HepG2 (cell line): ENCODE results near the gene AATF. TPM values are rescaled to one million over a fixed set of nuclear protein-coding genes. Genes with fewer than 3 reads are reported as not detected.

Experiments used
- ATAC-seq: fragments of 200-7000 bp; cut with Tn5 transposase; 3 replicates; pipeline ENCODE4 v1.9.1; 2020; ENCODE audit warnings: mild to moderate bottlenecking, moderate library complexity
- BruUV-seq: library from RNA; stranded (reverse); fragments of 400-500 nt; replicated peaks from 2 replicates; lab custom pipeline; 2021; lab: Mats Ljungman, UMichigan
- CTCF ChIA-PET: fragments of 300-600 bp; formaldehyde crosslinking; extraction: SDS; loops from one replicate; lab custom pipeline; 2021; ENCODE audit warnings: low total read pairs, inconsistent platforms, low intra/inter-chr PET ratio; lab: Yijun Ruan, JAX
- POLR2A ChIA-PET: fragments of 350-600 bp; sonication (Branson Sonifier 250); formaldehyde crosslinking; loops from one replicate; lab custom pipeline; 2020; ENCODE audit warnings: antibody characterized with exemption, inconsistent platforms; lab: Yijun Ruan, JAX
- DNase-seq: peaks from one replicate; pipeline ENCODE4 v3.0.0-alpha.2; 2015; ENCODE audit warnings: low spot score
- FAIRE-seq: peaks from 3 replicates; lab custom pipeline; 2011; peaks lifted over from hg19 to GRCh38; lab: Jason Lieb, UNC
- H2AFZ ChIP-seq: one replicate; pipeline ENCODE4 v1.6.1; 2011; ENCODE audit warnings: low read length, inconsistent platforms
- H3K27ac ChIP-seq: fragments of 300-600 bp; 3 replicates; pipeline ENCODE4 v1.8.0; 2011; ENCODE audit warnings: mixed run types, mild to moderate bottlenecking, mixed read lengths, low read length, inconsistent platforms; ENCODE audit not compliant: insufficient read depth; ENCODE audit errors: extremely low read length
- H3K27me3 ChIP-seq, 2 experiments: fragments of 200-600 bp in 1 of 2; 2 replicates in 1 of 2; 3 replicates in 1 of 2; pipeline versions ENCODE4 v1.6.0 to v1.8.0; 2011; ENCODE audit warnings: low read length in 2 of 2, mild to moderate bottlenecking in 2 of 2, moderate library complexity in 2 of 2, inconsistent platforms in 1 of 2; ENCODE audit not compliant: insufficient read depth in 2 of 2, control insufficient read depth in 1 of 2
- H3K36me3 ChIP-seq, 2 experiments: fragments of 200-600 bp in 1 of 2; replicated peaks in 1 of 2; 2 replicates in 1 of 2; 3 replicates in 1 of 2; pipeline versions ENCODE4 v1.5.1 to v1.8.0; 2011; ENCODE audit warnings: low read length in 2 of 2, inconsistent platforms in 1 of 2; ENCODE audit not compliant: insufficient read depth in 2 of 2, control insufficient read depth in 1 of 2
- H3K4me1 ChIP-seq: 2 replicates; pipeline ENCODE4 v1.5.1; 2012; ENCODE audit warnings: low read length, inconsistent platforms; ENCODE audit not compliant: insufficient read depth
- H3K4me2 ChIP-seq: 2 replicates; pipeline ENCODE4 v1.6.0; 2011; ENCODE audit warnings: low read depth, low read length, inconsistent platforms
- H3K4me3 ChIP-seq, 3 experiments: fragments of 200-600 bp in 1 of 3; sonication (generic), shearing (Covaris generic) in 1 of 3; replicated peaks in 1 of 3; 2 replicates each; pipeline ENCODE4 v1.5.1; 2011 to 2016; ENCODE audit warnings: low read length in 3 of 3, inconsistent platforms in 2 of 3, low read depth in 2 of 3, mild to moderate bottlenecking in 2 of 3, control low read depth in 1 of 3, mixed read lengths in 1 of 3; ENCODE audit not compliant: insufficient read depth in 1 of 3
- H3K79me2 ChIP-seq: one replicate; pipeline ENCODE4 v1.6.1; 2011; ENCODE audit warnings: low read length, inconsistent platforms; ENCODE audit not compliant: insufficient read depth
- H3K9ac ChIP-seq: 2 replicates; pipeline ENCODE4 v1.6.0; 2011; ENCODE audit warnings: mild to moderate bottlenecking, low read depth, low read length, inconsistent platforms; ENCODE audit not compliant: insufficient read depth
- H3K9me3 ChIP-seq: 2 replicates; pipeline ENCODE4 v1.5.1; 2012; ENCODE audit warnings: mild to moderate bottlenecking, low read length
- H4K20me1 ChIP-seq: 2 replicates; pipeline ENCODE4 v1.6.0; 2011; ENCODE audit warnings: inconsistent platforms, mild to moderate bottlenecking, low read length, moderate library complexity; ENCODE audit not compliant: insufficient read depth
- AFF4 ChIP-seq: sonication (generic); formaldehyde crosslinking; IDR thresholded peaks from 2 replicates; pipeline ENCODE4 v1.4.0; 2020; ENCODE audit warnings: missing genetic modification reagents
- BCLAF1 ChIP-seq: fragments of 450-650 bp; IDR thresholded peaks from 2 replicates; pipeline ENCODE4 v1.6.1; 2017; ENCODE audit warnings: mild to moderate bottlenecking
- JUND ChIP-seq: sonication (generic); formaldehyde crosslinking; IDR thresholded peaks from 2 replicates; pipeline ENCODE4 v1.8.0; 2022; ENCODE audit warnings: mild to moderate bottlenecking, missing genetic modification reagents
- RBM22 ChIP-seq: fragments of 200-400 bp; formaldehyde crosslinking; optimal IDR thresholded peaks from 2 replicates; pipeline ENCODE3; 2017; ENCODE audit warnings: mild to moderate bottlenecking, low read length, moderate library complexity
- SMAD1 ChIP-seq: sonication (generic); formaldehyde crosslinking; IDR thresholded peaks from 2 replicates; pipeline ENCODE4 v1.4.0; 2020; ENCODE audit warnings: missing genetic modification reagents, low read depth, mild to moderate bottlenecking, borderline replicate concordance
- U2AF1 ChIP-seq: fragments of 200-400 bp; formaldehyde crosslinking; optimal IDR thresholded peaks from 2 replicates; pipeline ENCODE3; 2017; ENCODE audit warnings: mild to moderate bottlenecking, low read depth, low read length
- ZBTB38 ChIP-seq: sonication (generic); formaldehyde crosslinking; IDR thresholded peaks from 2 replicates; pipeline ENCODE4 v1.5.1; 2020; ENCODE audit warnings: mild to moderate bottlenecking, missing genetic modification reagents
- ZBTB46 ChIP-seq: sonication (generic); formaldehyde crosslinking; IDR thresholded peaks from 2 replicates; pipeline ENCODE4 v1.4.0; 2020; ENCODE audit warnings: mild to moderate bottlenecking, missing genetic modification reagents, borderline replicate concordance
- ZFP36L2 ChIP-seq: sonication (generic); formaldehyde crosslinking; IDR thresholded peaks from 2 replicates; pipeline ENCODE4 v1.4.0; 2020; ENCODE audit warnings: missing genetic modification reagents
- ZNF143 ChIP-seq: sonication (generic); formaldehyde crosslinking; IDR thresholded peaks from 2 replicates; pipeline ENCODE4 v1.4.0; 2020; ENCODE audit warnings: missing genetic modification reagents
- ZNF292 ChIP-seq: sonication (generic); formaldehyde crosslinking; IDR thresholded peaks from 2 replicates; pipeline ENCODE4 v1.8.1; 2022; ENCODE audit warnings: mild to moderate bottlenecking, low read depth, missing genetic modification reagents, borderline replicate concordance
- ZNF543 ChIP-seq: sonication (generic); formaldehyde crosslinking; IDR thresholded peaks from 2 replicates; pipeline ENCODE4 v1.4.0; 2020; ENCODE audit warnings: mild to moderate bottlenecking, missing genetic modification reagents
- ZNF563 ChIP-seq: sonication (generic); formaldehyde crosslinking; IDR thresholded peaks from 2 replicates; pipeline ENCODE4 v1.8.0; 2022; ENCODE audit warnings: mild to moderate bottlenecking, moderate library complexity, missing genetic modification reagents
- ZXDC ChIP-seq: sonication (generic); formaldehyde crosslinking; IDR thresholded peaks from 2 replicates; pipeline ENCODE4 v1.5.0; 2020; ENCODE audit warnings: mild to moderate bottlenecking, missing genetic modification reagents
- WGBS: methylation state at CpG from one replicate; pipeline ENCODE4 v1.1.6; 2017; ENCODE audit warnings: low lambda C conversion rate; 5-methylcytosine and 5-hydroxymethylcytosine counted together
- in situ Hi-C: cut with HindIII; loops from 2 replicates; pipeline ENCODE4 v1.10.0; 2017; ENCODE audit warnings: low pct_unique_long_range_greater_than_20kb; ENCODE audit not compliant: extremely low pct_ligation_motif_present
- intact Hi-C: fragments of 100-400 bp; cut with micrococcal nuclease; formaldehyde crosslinking; loops from one replicate; pipeline ENCODE4 v1.10.0; 2022; ENCODE audit not compliant: unreplicated experiment
- polyA plus RNA-seq, 8 experiments: library from polyadenylated mRNA; depleted of rRNA in 3 of 8; stranded (reverse) in 7 of 8; unstranded in 1 of 8; fragments of >200 nt; fragmentation: Illumina TruSeq in 4 of 8; extraction: Trizol in 4 of 8; gene quantifications; 2 replicates each; pipeline versions ENCODE4 v1.2.1 to v1.2.3, GENCODE V29; 2011 to 2016; ENCODE audit warnings: low read depth in 4 of 8, missing spikeins in 1 of 8, mixed read lengths in 1 of 8; ENCODE audit not compliant: insufficient read depth in 1 of 8
- total RNA-seq, 5 experiments: library from RNA; depleted of rRNA; stranded (reverse); fragments of >200 nt; fragmentation: Illumina TruSeq; extraction: Trizol; gene quantifications; 2 replicates each; pipeline ENCODE4 v1.2.3, GENCODE V29; 2016; ENCODE audit warnings: low read depth in 1 of 5

AATF gene
- total and polyA plus RNA-seq, 2 of the 13 experiments (the other 11 are each of a cell fraction or from before 2014, with no cell fraction given), result 9.1 to 53.3 TPM

GRCh38 chr17:37064956-37065355 is 116.2 kb downstream of the AATF start:
- no peak for FAIRE-seq
- Histone ChIP-seq H3K27ac (no peak overlapping the region), H3K36me3 (no peaks in the 10 kb centered on the region), H2AFZ (no peak overlapping the region), H3K27me3 (peaks cover 2 to 31% of the 10 kb centered on the region in 2 experiments; a peak in 4 of 5 replicates), H3K9me3 (no peaks in the 10 kb centered on the region), H3K4me2 (no peak overlapping the region), H3K4me1 (peaks cover 47% of the 10 kb centered on the region), H3K9ac (no peak overlapping the region), H4K20me1 (no peaks in the 10 kb centered on the region), H3K4me3 (no peak overlapping the region), H3K79me2 (no peaks in the 10 kb centered on the region)
- 64% methylated on average over 4 of the region's 8 CpGs for WGBS
- intact Hi-C loops (no loop called here), in situ Hi-C loops (loop anchor here (10.0 kb wide), 1 partner anchor 430 kb away; no protein-coding TSS in a partner anchor)
- CTCF ChIA-PET, result no interaction called here
- POLR2A ChIA-PET, result no interaction called here
- no peak for TF ChIP-seq ZXDC (CRISPR knock-in tag)
- TF ChIP-seq U2AF1, result no peak
- no peak for TF ChIP-seq ZFP36L2 (CRISPR knock-in tag)
- no peak for TF ChIP-seq AFF4 (CRISPR knock-in tag)
- no peak for TF ChIP-seq BCLAF1
- TF ChIP-seq JUND (CRISPR knock-in tag), result no peak
- no peak for TF ChIP-seq ZBTB38 (CRISPR knock-in tag)
- no peak for TF ChIP-seq ZNF563
- TF ChIP-seq SMAD1 (CRISPR knock-in tag), result no peak
- TF ChIP-seq RBM22, result no peak
- no peak for TF ChIP-seq ZNF143 (CRISPR knock-in tag)
- no peak for TF ChIP-seq ZNF292 (CRISPR knock-in tag)
- TF ChIP-seq ZNF543 (CRISPR knock-in tag), result no peak
- no peak for TF ChIP-seq ZBTB46 (CRISPR knock-in tag)
- BruUV-seq, result no TSS peak
- no peak for DNase-seq
- ATAC-seq, result no peak
